HG03439 (cell line): Measurements from ENCODE around the gene LCE2A.
"Not testable (repeated sequence)": the region's sequence is repeated elsewhere in the genome, so short reads cannot be mapped to it uniquely, and the experiment has no call there.

Experiments
- ATAC-seq: cut with Tn5 transposase; IDR thresholded peaks from one replicate; pipeline ENCODE4 v1.9.1; 2021; ENCODE audit warnings: mild to moderate bottlenecking, moderate library complexity; ENCODE audit not compliant: unreplicated experiment

Gene LCE2A

GRCh38 chr1:152697701-152698600 lies at the start of gene LCE2A:
Gene LCE2A (plus strand): TSS chr1:152698345. CDS start chr1:152698902, 557 bp downstream.
- no peak for ATAC-seq

GRCh38 chr1:152654110-152654509 lies 44.0 kb upstream of the LCE2A start:
- ATAC-seq = no peak

GRCh38 chr1:152656459-152656858 lies 41.7 kb upstream of the LCE2A start:
- no peak for ATAC-seq

GRCh38 chr1:152657677-152658076 lies 40.5 kb upstream of the LCE2A start:
- no peak for ATAC-seq

GRCh38 chr1:152658649-152659048 lies 39.5 kb upstream of the LCE2A start:
- ATAC-seq = no peak

- no peak for ATAC-seq
Observed at GRCh38 chr1:152663098-152663497, 35.0 kb upstream of the LCE2A start, which contains the start of gene LCE2D. Gene LCE2D (plus strand): TSS chr1:152663380. CDS start chr1:152664106, 726 bp downstream.

GRCh38 chr1:152666171-152666570 lies 32.0 kb upstream of the LCE2A start:
- not testable (repeated sequence) for ATAC-seq

GRCh38 chr1:152667648-152668047 lies 30.5 kb upstream of the LCE2A start:
- ATAC-seq = no peak

- ATAC-seq = no peak
Observed at GRCh38 chr1:152673016-152673415, 25.1 kb upstream of the LCE2A start.

GRCh38 chr1:152674983-152675382 lies 23.2 kb upstream of the LCE2A start, which contains the start of gene LCE2C:
Gene LCE2C (plus strand): TSS chr1:152675279. CDS start chr1:152676016, 737 bp downstream.
- not testable (repeated sequence) for ATAC-seq

GRCh38 chr1:152679459-152679858 lies 18.7 kb upstream of the LCE2A start:
- ATAC-seq = no peak

- no peak for ATAC-seq
Observed at GRCh38 chr1:152681616-152682015, 16.5 kb upstream of the LCE2A start.

- no peak for ATAC-seq
Observed at GRCh38 chr1:152683846-152684245, 14.3 kb upstream of the LCE2A start.

- ATAC-seq = not testable (repeated sequence)
Observed at GRCh38 chr1:152685823-152686222, 12.3 kb upstream of the LCE2A start, which contains the start of gene LCE2B. Gene LCE2B (plus strand): TSS chr1:152686123. CDS start chr1:152686844, 721 bp downstream.

- no peak for ATAC-seq
Observed at GRCh38 chr1:152699746-152700145, 1.6 kb downstream of the LCE2A start.

- ATAC-seq = no peak
Observed at GRCh38 chr1:152707860-152708259, 9.7 kb downstream of the LCE2A start, which contains the start of gene LCE4A. Gene LCE4A (plus strand): TSS chr1:152708160. CDS start chr1:152709076, 916 bp downstream.

- ATAC-seq = no peak
Observed at GRCh38 chr1:152718238-152718637, 20.1 kb downstream of the LCE2A start.

GRCh38 chr1:152725261-152725660 lies 27.1 kb downstream of the LCE2A start:
- no peak for ATAC-seq

GRCh38 chr1:152728986-152729385 lies 30.8 kb downstream of the LCE2A start:
- no peak for ATAC-seq

- ATAC-seq = no peak
Observed at GRCh38 chr1:152735648-152736047, 37.5 kb downstream of the LCE2A start.

GRCh38 chr1:152737997-152738396 lies 39.9 kb downstream of the LCE2A start:
- ATAC-seq = no peak

GRCh38 chr1:152739841-152740240 lies 41.7 kb downstream of the LCE2A start:
- ATAC-seq = no peak
